GM23248 (cell line): ENCODE measurements around the gene KCNMA1. TPM values are rescaled to one million over a fixed set of nuclear protein-coding genes. Genes with fewer than 3 reads are reported as not detected.

ENCODE experiments used
- DNase-seq: peaks from one replicate; pipeline ENCODE4 v3.0.0-alpha.2; 2015
- H2AFZ ChIP-seq: fragments of 200-600 bp; sonication (generic); 2 replicates; pipeline ENCODE4 v1.6.1; 2016; ENCODE audit warnings: antibody characterized with exemption
- H3F3A ChIP-seq: fragments of 200-600 bp; sonication (generic); 2 replicates; pipeline ENCODE4 v1.6.1; 2016; ENCODE audit warnings: mild to moderate bottlenecking, antibody characterized with exemption, mixed run types; ENCODE audit not compliant: insufficient read depth
- H3K27ac ChIP-seq: fragments of 200-600 bp; sonication (generic); 2 replicates; pipeline ENCODE4 v1.5.1; 2016; ENCODE audit warnings: mild to moderate bottlenecking
- H3K27me3 ChIP-seq: fragments of 200-600 bp; sonication (generic); replicated peaks from 2 replicates; pipeline ENCODE4 v1.6.1; 2016; ENCODE audit warnings: mild to moderate bottlenecking; ENCODE audit not compliant: insufficient read depth
- H3K36me3 ChIP-seq: fragments of 200-600 bp; sonication (generic); 2 replicates; pipeline ENCODE4 v1.6.1; 2016; ENCODE audit warnings: low read depth, mild to moderate bottlenecking
- H3K4me1 ChIP-seq: fragments of 200-600 bp; sonication (generic); 2 replicates; pipeline ENCODE4 v1.6.1; 2016; ENCODE audit warnings: mild to moderate bottlenecking; ENCODE audit not compliant: insufficient read depth
- H3K4me2 ChIP-seq: fragments of 200-600 bp; sonication (generic); one replicate; pipeline ENCODE4 v1.6.1; 2016; ENCODE audit warnings: mild to moderate bottlenecking; ENCODE audit not compliant: unreplicated experiment
- H3K4me3 ChIP-seq: fragments of 200-600 bp; sonication (generic); 2 replicates; pipeline ENCODE4 v1.5.1; 2016; ENCODE audit warnings: mild to moderate bottlenecking
- H3K79me2 ChIP-seq: fragments of 200-600 bp; sonication (generic); 2 replicates; pipeline ENCODE4 v1.6.1; 2016; ENCODE audit warnings: mild to moderate bottlenecking; ENCODE audit not compliant: insufficient read depth
- H3K9ac ChIP-seq: fragments of 200-600 bp; sonication (generic); 2 replicates; pipeline ENCODE4 v1.6.1; 2016; ENCODE audit warnings: mild to moderate bottlenecking
- H3K9me2 ChIP-seq: fragments of 200-600 bp; sonication (generic); 2 replicates; pipeline ENCODE4 v1.6.1; 2016; ENCODE audit warnings: mixed run types, mild to moderate bottlenecking, moderate library complexity; ENCODE audit not compliant: insufficient read depth
- H3K9me3 ChIP-seq: fragments of 200-600 bp; sonication (generic); one replicate; pipeline ENCODE4 v1.6.1; 2017; ENCODE audit warnings: low read depth
- H4K20me1 ChIP-seq: fragments of 200-600 bp; sonication (generic); 2 replicates; pipeline ENCODE4 v1.6.0; 2016; ENCODE audit not compliant: insufficient read depth
- EZH2 ChIP-seq: fragments of 200-600 bp; sonication (generic); IDR thresholded peaks from 2 replicates; pipeline ENCODE4 v1.6.1; 2018; ENCODE audit warnings: antibody characterized with exemption, mild to moderate bottlenecking; ENCODE audit not compliant: insufficient read depth, poor library complexity, severe bottlenecking
- EZH2phosphoT487 ChIP-seq: fragments of 200-600 bp; sonication (generic); IDR thresholded peaks from 2 replicates; pipeline ENCODE4 v1.6.1; 2018; ENCODE audit warnings: antibody characterized with exemption, moderate library complexity, mild to moderate bottlenecking, low read depth; ENCODE audit not compliant: insufficient read depth
- whole genome bisulfite sequencing, 2 experiments: methylation state at CpG; one replicate each; pipeline ENCODE4 v1.1.6; 2015 to 2017; ENCODE audit warnings: low lambda C conversion rate in 2 of 2, low coverage in 1 of 2; ENCODE audit errors: missing lambda C conversion rate in 2 of 2; 5-methylcytosine and 5-hydroxymethylcytosine counted together
- in situ Hi-C: fragments of 300-500 bp; cut with MboI; formaldehyde crosslinking; loops from 2 replicates; pipeline ENCODE4 v1.15.0; 2020
- polyA plus RNA-seq: library from polyadenylated mRNA; unstranded; fragments of >200 nt; fragmentation: Nextera tagmentation; extraction: Ambion mirVana; gene quantifications from 2 replicates; pipeline ENCODE4 v1.2.1, GENCODE V29; 2016
- total RNA-seq: library from RNA; depleted of rRNA; stranded (reverse); fragments of >200 nt; shearing (Covaris generic); gene quantifications from 2 replicates; pipeline ENCODE4 v1.2.3, GENCODE V29; 2014

The KCNMA1 gene
- total and polyA plus RNA-seq, 2 experiments from 2014 or later, result 14.2 to 25.1 TPM

GRCh38 chr10:77463967-77464745 lies 173.5 kb downstream of the KCNMA1 start:
- H4K20me1 ChIP-seq, result no peaks in the 10 kb centered on the region
- no peak overlapping the region for H2AFZ ChIP-seq
- no peaks in the 10 kb centered on the region for H3F3A ChIP-seq
- no peak overlapping the region for H3K9ac ChIP-seq
- peak; percentile 54 for DNase-seq
- no peaks in the 10 kb centered on the region for H3K9me3 ChIP-seq
- no peaks in the 10 kb centered on the region for H3K79me2 ChIP-seq
- no peak overlapping the region for H3K27ac ChIP-seq
- no peaks in the 10 kb centered on the region for H3K9me2 ChIP-seq
- no peaks in the 10 kb centered on the region for H3K36me3 ChIP-seq
- 78 to 84% methylated on average over 9 of the region's 9 CpGs for WGBS, 2 experiments
- in situ Hi-C loops, result no loop called here
- H3K27me3 ChIP-seq, result no peaks in the 10 kb centered on the region
- no peak overlapping the region for H3K4me2 ChIP-seq
- no peak overlapping the region for H3K4me3 ChIP-seq
- TF ChIP-seq EZH2, result no peak
- no peaks in the 10 kb centered on the region for H3K4me1 ChIP-seq

- no peak for DNase-seq
- TF ChIP-seq EZH2phosphoT487, result no peak
- TF ChIP-seq EZH2, result no peak
- no peaks in the 10 kb centered on the region for H3K27me3 ChIP-seq
- H3K9me2 ChIP-seq, result no peaks in the 10 kb centered on the region
- in situ Hi-C loops, result no loop called here
- WGBS, 2 experiments, result 77 to 85% methylated on average over 4 of the region's 4 CpGs
- no peaks in the 10 kb centered on the region for H3K9me3 ChIP-seq
- no peak overlapping the region for H2AFZ ChIP-seq
- no peaks in the 10 kb centered on the region for H4K20me1 ChIP-seq
- H3K4me3 ChIP-seq, result no peak overlapping the region
- no peak overlapping the region for H3K27ac ChIP-seq
- H3K9ac ChIP-seq, result no peak overlapping the region
- H3K4me1 ChIP-seq, result no peaks in the 10 kb centered on the region
- H3K4me2 ChIP-seq, result no peak overlapping the region
- no peaks in the 10 kb centered on the region for H3K36me3 ChIP-seq
- no peaks in the 10 kb centered on the region for H3K79me2 ChIP-seq
- no peaks in the 10 kb centered on the region for H3F3A ChIP-seq
These were observed 174.1 kb downstream of the KCNMA1 start for GRCh38 chr10:77463499-77463898.

GRCh38 chr10:77461636-77462296 lies 175.8 kb downstream of the KCNMA1 start:
- no peak overlapping the region for H3K4me3 ChIP-seq
- H3F3A ChIP-seq, result no peaks in the 10 kb centered on the region
- no peaks in the 10 kb centered on the region for H3K79me2 ChIP-seq
- H3K9ac ChIP-seq, result no peak overlapping the region
- H4K20me1 ChIP-seq, result no peaks in the 10 kb centered on the region
- no peaks in the 10 kb centered on the region for H3K9me2 ChIP-seq
- H3K27ac ChIP-seq, result no peak overlapping the region
- H3K27me3 ChIP-seq, result no peaks in the 10 kb centered on the region
- no peak overlapping the region for H2AFZ ChIP-seq
- in situ Hi-C loops, result no loop called here
- no peak for DNase-seq
- WGBS, 2 experiments, result 93% methylated on average over 7 of the region's 7 CpGs
- no peaks in the 10 kb centered on the region for H3K4me1 ChIP-seq
- TF ChIP-seq EZH2 (no peak), EZH2phosphoT487 (no peak)
- no peaks in the 10 kb centered on the region for H3K9me3 ChIP-seq
- H3K4me2 ChIP-seq, result no peak overlapping the region
- no peaks in the 10 kb centered on the region for H3K36me3 ChIP-seq

- H3K27ac ChIP-seq, result no peak overlapping the region
- no peak for DNase-seq
These were observed 177.7 kb downstream of the KCNMA1 start for GRCh38 chr10:77459905-77460304.

More at GRCh38 chr10:77459905-77460304, 177.7 kb downstream of the KCNMA1 start:
- Histone ChIP-seq H3K9ac (no peak overlapping the region), H3K9me2 (no peaks in the 10 kb centered on the region), H2AFZ (no peak overlapping the region), H3F3A (no peaks in the 10 kb centered on the region), H4K20me1 (no peaks in the 10 kb centered on the region), H3K27me3 (no peaks in the 10 kb centered on the region), H3K4me1 (no peaks in the 10 kb centered on the region), H3K79me2 (no peaks in the 10 kb centered on the region), H3K9me3 (no peaks in the 10 kb centered on the region), H3K36me3 (no peaks in the 10 kb centered on the region), H3K4me2 (no peak overlapping the region), H3K4me3 (no peak overlapping the region)
- in situ Hi-C loops, result no loop called here
- 93 to 96% methylated on average over 3 of the region's 3 CpGs for WGBS, 2 experiments
- TF ChIP-seq EZH2 (no peak), EZH2phosphoT487 (no peak)
